ENCODE results near the gene MRGPRX4. TPM values are rescaled to one million over a fixed set of nuclear protein-coding genes. Genes with fewer than 3 reads are reported as not detected.

The MRGPRX4 gene
- polyA plus RNA-seq, 2 of the 4 experiments (the other 2 are of a cell fraction) = not detected

- no peak within 1 kb of the TSS for H3K27ac ChIP-seq
- TF ChIP-seq RCOR1 (IDR thresholded peaks at IDR 0.05; ENCODE audit: low read depth, low read length) = no peak
- ChIA-PET CTCF (interaction anchor here (1.7 kb wide), 1 partner anchor 17 kb away, joined by 6 read pairs; no protein-coding TSS in a partner anchor), POLR2A (no interaction called here)
- no peak within 1 kb of the TSS for H3K4me2 ChIP-seq
- peaks cover 14% of the 10 kb centered on the region for H3K9me3 ChIP-seq
- no peaks in the 10 kb centered on the region for H3K4me1 ChIP-seq
- FAIRE-seq = no peak
- no peak within 1 kb of the TSS for H3K4me3 ChIP-seq
- no peak for ATAC-seq
- DNase-seq (ENCODE audit: low read depth in 1 of 2, low spot score in 1 of 2) = no peak
- 17% methylated on average over 3 of the region's 3 CpGs for WGBS (ENCODE audit: missing lambda C conversion rate)
These were observed 40.3 kb upstream of the MRGPRX4 start, which contains the start of gene MRGPRX3 for GRCh38 chr11:18132341-18132740. TSS of gene MRGPRX3 (plus strand) at chr11:18132571. CDS start at chr11:18137203, 4,632 bp downstream.

GRCh38 chr11:18135308-18135707, 37.3 kb upstream of the MRGPRX4 start:
- ATAC-seq (no peak), DNase-seq (ENCODE audit: low read depth in 1 of 2, low spot score in 1 of 2) (no peak), FAIRE-seq (no peak)
- 33% methylated on average over 2 of the region's 2 CpGs for WGBS (ENCODE audit: missing lambda C conversion rate)
- no peak overlapping the region for H3K4me2 ChIP-seq
- H3K27ac ChIP-seq = no peak overlapping the region
- no peak overlapping the region for H3K4me3 ChIP-seq
- POLR2A ChIA-PET = no interaction called here
- no peaks in the 10 kb centered on the region; the same call in 2 of the 3 replicates for H3K9me3 ChIP-seq
- H3K4me1 ChIP-seq = no peaks in the 10 kb centered on the region
- no peak for TF ChIP-seq USF2 (IDR thresholded peaks at IDR 0.05)
- TF ChIP-seq HDAC2 (IDR thresholded peaks at IDR 0.05) = no peak
- no peak for TF ChIP-seq PBX3 (IDR thresholded peaks at IDR 0.05)
- TF ChIP-seq EHF (CRISPR knock-in tag; IDR thresholded peaks at IDR 0.05) = no peak
- CTCF ChIA-PET = interaction anchor here (1.0 kb wide), 1 partner anchor 20 kb away, joined by 3 read pairs; no protein-coding TSS in a partner anchor

GRCh38 chr11:18137186-18137800, 35.3 kb upstream of the MRGPRX4 start:
- TF ChIP-seq RCOR1 (IDR thresholded peaks at IDR 0.05; ENCODE audit: low read depth, low read length) (no peak), NFE2L2 (conservative IDR thresholded peaks at IDR 0.05; ENCODE audit: low read length) (no peak), SMC3 (IDR thresholded peaks at IDR 0.05) (no peak), POLR2A (IDR thresholded peaks at IDR 0.05; ENCODE audit: low read length) (no peak), HOXB13 (CRISPR knock-in tag; IDR thresholded peaks at IDR 0.05; ENCODE audit: low read depth) (no peak), HOXB5 (CRISPR knock-in tag; IDR thresholded peaks at IDR 0.05) (no peak), ZSCAN20 (CRISPR knock-in tag; IDR thresholded peaks at IDR 0.05) (no peak), RAD21 (conservative IDR thresholded peaks at IDR 0.05 in 1 of 2, IDR thresholded peaks at IDR 0.05 in 1 of 2) (no peak), JUN (IDR thresholded peaks at IDR 0.05) (no peak), EP300 (IDR thresholded peaks at IDR 0.05) (no peak), CHD4 (IDR thresholded peaks at IDR 0.05; ENCODE audit: borderline replicate concordance) (no peak), CEBPB (IDR thresholded peaks at IDR 0.05) (no peak), ZFP36 (IDR thresholded peaks at IDR 0.05; ENCODE audit: borderline replicate concordance, partially characterized antibody) (no peak), USF2 (IDR thresholded peaks at IDR 0.05) (no peak), HDAC2 (IDR thresholded peaks at IDR 0.05) (no peak)
- Histone ChIP-seq H3K4me3 (no peak overlapping the region), H3K4me2 (no peak overlapping the region), H3K9me3 (no peaks in the 10 kb centered on the region; the same call in 2 of the 3 replicates), H3K27ac (no peak overlapping the region), H3K4me1 (no peaks in the 10 kb centered on the region)
- 73% methylated on average over 29 of the region's 29 CpGs for WGBS (ENCODE audit: missing lambda C conversion rate)
- ChIA-PET POLR2A (no interaction called here), CTCF (no interaction called here)
- DNase-seq (ENCODE audit: low read depth in 1 of 2, low spot score in 1 of 2) = no peak
- FAIRE-seq = no peak
- ATAC-seq = no peak

- FAIRE-seq = no peak
- Histone ChIP-seq H3K4me3 (no peak overlapping the region), H3K27ac (no peak overlapping the region), H3K4me2 (no peak overlapping the region), H3K9me3 (no peaks in the 10 kb centered on the region; the same call in 2 of the 3 replicates), H3K4me1 (no peaks in the 10 kb centered on the region)
- POLR2A ChIA-PET = no interaction called here
- CTCF ChIA-PET = interaction anchor here (0.6 to 1.9 kb wide), 3 partner anchors 25 to 913 kb away, joined by 3 to 9 read pairs (median 4); no protein-coding TSS in a partner anchor
- DNase-seq (ENCODE audit: low read depth in 1 of 2, low spot score in 1 of 2) = no peak
- no peak for ATAC-seq
- WGBS (ENCODE audit: missing lambda C conversion rate) = 77% methylated on average over 2 of the region's 2 CpGs
- no peak for TF ChIP-seq MYC (IDR thresholded peaks at IDR 0.05; ENCODE audit: borderline replicate concordance, low read length)
- no peak for TF ChIP-seq HOXB13 (CRISPR knock-in tag; IDR thresholded peaks at IDR 0.05; ENCODE audit: low read depth)
- TF ChIP-seq JUN (IDR thresholded peaks at IDR 0.05) = no peak
- TF ChIP-seq FOXS1 (CRISPR knock-in tag; IDR thresholded peaks at IDR 0.05) = no peak
- TF ChIP-seq KDM5A (IDR thresholded peaks at IDR 0.05) = no peak
- no peak for TF ChIP-seq ZNF302 (CRISPR knock-in tag; IDR thresholded peaks at IDR 0.05)
- TF ChIP-seq MAFK (IDR thresholded peaks at IDR 0.05; ENCODE audit: partially characterized antibody) = no peak
- TF ChIP-seq E2F6 (IDR thresholded peaks at IDR 0.05; ENCODE audit: borderline replicate concordance, low read depth) = no peak
- no peak for TF ChIP-seq PHF8 (IDR thresholded peaks at IDR 0.05; ENCODE audit: borderline replicate concordance, low read depth)
- TF ChIP-seq EP300 (IDR thresholded peaks at IDR 0.05) = no peak
- no peak for TF ChIP-seq GATA3 (IDR thresholded peaks at IDR 0.05; ENCODE audit: borderline replicate concordance)
- no peak for TF ChIP-seq HEYL (CRISPR knock-in tag; IDR thresholded peaks at IDR 0.05)
- no peak for TF ChIP-seq HES2 (IDR thresholded peaks at IDR 0.05)
- no peak for TF ChIP-seq CBX8 (IDR thresholded peaks at IDR 0.05)
- no peak for TF ChIP-seq NFE2L2 (conservative IDR thresholded peaks at IDR 0.05; ENCODE audit: low read length)
These were observed 32.5 kb upstream of the MRGPRX4 start for GRCh38 chr11:18140145-18140544.

All from A549 (cell line).